H1 (cell line): ENCODE data around the gene DHX36.

Experiments used
- BCL11A ChIP-seq, 2 experiments: IDR thresholded peaks; one replicate each; pipeline ENCODE4 v1.6.1; 2011; ENCODE audit warnings: low read depth in 2 of 2, low read length in 2 of 2, mild to moderate bottlenecking in 2 of 2
- EGR1 ChIP-seq: IDR thresholded peaks from 2 replicates; pipeline ENCODE4 v1.6.1; 2011; ENCODE audit warnings: low read depth, low read length, borderline replicate concordance
- JUN ChIP-seq: IDR thresholded peaks from 2 replicates; pipeline ENCODE4 v1.6.1; 2011; ENCODE audit warnings: low read depth, mild to moderate bottlenecking, improper control_type of control experiment, low read length
- RAD21 ChIP-seq, 2 experiments: IDR thresholded peaks in 1 of 2; conservative IDR thresholded peaks in 1 of 2; 2 replicates each; pipeline ENCODE4 v1.6.1; 2011; ENCODE audit warnings: low read depth in 2 of 2, low read length in 2 of 2, improper control_type of control experiment in 1 of 2, inconsistent platforms in 1 of 2, mild to moderate bottlenecking in 1 of 2, moderate library complexity in 1 of 2
- SRF ChIP-seq: IDR thresholded peaks from 2 replicates; pipeline ENCODE4 v1.6.1; 2011; ENCODE audit warnings: mild to moderate bottlenecking, low read depth, low read length, moderate library complexity
- USF2 ChIP-seq: IDR thresholded peaks from 2 replicates; pipeline ENCODE4 v1.6.1; 2011; ENCODE audit warnings: low read length, improper control_type of control experiment
- TF ChIP-seq, protein P1 (sequence below), 3 experiments: IDR thresholded peaks; 1 replicate in 2 of 3; 2 replicates in 1 of 3; pipeline versions ENCODE4 v1.5.1 to v1.6.1; 2011; ENCODE audit warnings: low read length in 3 of 3, mild to moderate bottlenecking in 3 of 3, inconsistent platforms in 2 of 3, low read depth in 1 of 3, moderate library complexity in 1 of 3; ENCODE audit not compliant: insufficient read depth in 1 of 3; ENCODE audit errors: control extremely low read depth in 1 of 3

DNA sequence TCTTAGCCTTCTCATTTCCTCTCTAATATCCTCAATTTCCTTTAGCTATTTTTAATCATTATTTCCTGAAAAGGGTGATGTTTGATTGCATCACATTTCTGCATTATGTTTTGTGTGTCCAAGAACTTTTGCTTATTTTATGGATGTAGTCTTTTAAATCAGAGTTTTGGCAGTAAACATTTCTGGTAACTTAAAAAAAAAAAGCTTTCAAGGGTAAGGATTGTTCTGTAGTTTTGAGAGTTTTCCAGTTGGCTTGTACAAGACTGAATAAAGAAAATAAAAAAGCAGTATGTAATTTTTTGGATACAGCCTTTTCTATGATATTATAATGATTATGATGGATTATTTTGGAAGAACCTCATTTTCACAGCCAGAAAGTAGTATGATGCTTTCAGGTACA is 99.4 kb downstream of the DHX36 start:
- TF ChIP-seq USF2 = no peak
- no peak for TF ChIP-seq RAD21 (IDR thresholded peaks at IDR 0.05 in 1 of 2, conservative IDR thresholded peaks at IDR 0.05 in 1 of 2; ENCODE audit: low read depth in 2 of 2, low read length in 2 of 2)
- TF ChIP-seq BCL11A (IDR thresholded peaks at IDR 0.05; ENCODE audit: low read depth in 2 of 2, low read length in 2 of 2) = no peak
- TF ChIP-seq, protein P1, sequence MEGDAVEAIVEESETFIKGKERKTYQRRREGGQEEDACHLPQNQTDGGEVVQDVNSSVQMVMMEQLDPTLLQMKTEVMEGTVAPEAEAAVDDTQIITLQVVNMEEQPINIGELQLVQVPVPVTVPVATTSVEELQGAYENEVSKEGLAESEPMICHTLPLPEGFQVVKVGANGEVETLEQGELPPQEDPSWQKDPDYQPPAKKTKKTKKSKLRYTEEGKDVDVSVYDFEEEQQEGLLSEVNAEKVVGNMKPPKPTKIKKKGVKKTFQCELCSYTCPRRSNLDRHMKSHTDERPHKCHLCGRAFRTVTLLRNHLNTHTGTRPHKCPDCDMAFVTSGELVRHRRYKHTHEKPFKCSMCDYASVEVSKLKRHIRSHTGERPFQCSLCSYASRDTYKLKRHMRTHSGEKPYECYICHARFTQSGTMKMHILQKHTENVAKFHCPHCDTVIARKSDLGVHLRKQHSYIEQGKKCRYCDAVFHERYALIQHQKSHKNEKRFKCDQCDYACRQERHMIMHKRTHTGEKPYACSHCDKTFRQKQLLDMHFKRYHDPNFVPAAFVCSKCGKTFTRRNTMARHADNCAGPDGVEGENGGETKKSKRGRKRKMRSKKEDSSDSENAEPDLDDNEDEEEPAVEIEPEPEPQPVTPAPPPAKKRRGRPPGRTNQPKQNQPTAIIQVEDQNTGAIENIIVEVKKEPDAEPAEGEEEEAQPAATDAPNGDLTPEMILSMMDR (IDR thresholded peaks at IDR 0.05; ENCODE audit: control extremely low read depth in 1 of 3, insufficient read depth in 1 of 3, low read depth in 1 of 3, low read length in 3 of 3) = no peak
- TF ChIP-seq SRF = no peak
- no peak for TF ChIP-seq EGR1
- TF ChIP-seq JUN = no peak
